NCI-H1048 (cell line): ENCODE results near the gene POLN.

ENCODE experiments used
- DNase-seq: peaks from one replicate; lab custom pipeline; 2025; lab: John Stamatoyannopoulos, UW

Gene POLN

GRCh38 chr4:2058264-2059045 is 183.5 kb downstream of the POLN start:
- no peak for DNase-seq

DNA sequence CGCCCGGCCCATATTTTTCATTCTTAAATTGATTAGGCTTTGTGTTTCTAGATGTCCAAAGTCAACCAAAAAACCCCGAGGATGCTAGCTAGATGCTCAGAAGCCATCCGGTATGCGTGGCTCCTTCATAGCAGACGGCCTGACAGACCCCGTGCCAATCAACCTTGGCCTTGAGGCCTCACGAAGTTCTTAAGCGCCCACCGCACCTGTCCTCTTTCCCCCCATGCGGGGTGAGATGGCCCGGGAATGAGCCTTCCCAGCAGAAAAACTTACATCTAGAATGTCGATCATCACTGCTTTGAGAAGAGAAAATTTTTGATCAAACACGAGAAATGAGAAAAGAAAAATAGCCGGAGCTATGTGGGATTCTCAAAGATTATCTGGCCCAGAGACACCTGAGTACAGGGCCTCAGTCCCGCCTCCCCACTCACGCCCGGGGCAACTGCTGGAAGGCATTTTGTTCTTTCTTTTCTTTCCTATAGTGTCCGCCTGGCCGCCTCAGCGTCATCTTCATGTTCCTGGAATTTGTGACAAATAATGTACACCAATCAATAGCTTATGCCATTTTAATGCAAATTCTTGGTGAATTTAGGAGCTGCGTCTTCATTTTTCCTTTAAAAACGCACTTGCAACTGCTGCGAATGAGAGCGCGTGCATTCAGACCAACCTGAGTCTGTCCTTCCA is 184.4 kb downstream of the POLN start:
- no peak for DNase-seq

DNA sequence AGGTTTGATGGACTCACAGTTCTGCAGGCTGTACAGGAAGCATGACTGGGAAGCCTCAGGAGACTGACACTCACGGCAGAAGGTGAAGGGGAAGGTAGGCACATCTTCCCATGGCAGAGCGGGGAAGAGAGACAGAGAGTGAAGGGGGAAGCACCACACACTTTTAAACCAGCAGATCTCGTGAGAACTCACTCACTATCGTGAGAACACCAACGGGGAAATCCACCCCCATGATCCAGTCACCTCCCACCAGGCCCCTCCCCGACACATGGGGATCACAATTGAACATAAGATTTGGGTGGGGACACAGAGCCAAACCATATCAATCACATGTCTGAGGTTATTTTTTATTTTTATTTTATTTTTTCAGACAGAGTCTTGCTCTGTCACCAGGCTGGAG is 187.7 kb downstream of the POLN start:
- DNase-seq: no peak

GRCh38 chr4:2051086-2051485 is 190.8 kb downstream of the POLN start:
- DNase-seq: no peak

DNA sequence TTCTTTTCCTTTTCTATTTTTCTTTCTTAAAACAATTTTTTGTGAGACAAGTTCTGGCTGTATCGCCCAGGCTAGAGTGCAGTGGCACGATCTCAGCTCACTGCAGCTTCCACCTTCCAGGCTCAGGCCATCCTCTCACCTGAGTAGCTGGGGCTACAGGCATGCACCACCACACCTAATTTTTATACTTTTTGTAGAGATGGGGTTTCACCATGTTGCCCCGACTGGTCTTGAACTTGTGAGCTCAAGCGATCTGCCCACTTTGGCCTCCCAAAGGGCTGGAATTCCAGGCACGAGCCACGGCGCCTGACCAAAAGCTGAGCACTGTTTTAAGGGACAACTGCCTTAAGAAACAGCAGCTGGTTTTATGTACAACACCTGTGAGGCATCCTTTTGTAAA is 192.1 kb downstream of the POLN start:
- DNase-seq: no peak

DNA sequence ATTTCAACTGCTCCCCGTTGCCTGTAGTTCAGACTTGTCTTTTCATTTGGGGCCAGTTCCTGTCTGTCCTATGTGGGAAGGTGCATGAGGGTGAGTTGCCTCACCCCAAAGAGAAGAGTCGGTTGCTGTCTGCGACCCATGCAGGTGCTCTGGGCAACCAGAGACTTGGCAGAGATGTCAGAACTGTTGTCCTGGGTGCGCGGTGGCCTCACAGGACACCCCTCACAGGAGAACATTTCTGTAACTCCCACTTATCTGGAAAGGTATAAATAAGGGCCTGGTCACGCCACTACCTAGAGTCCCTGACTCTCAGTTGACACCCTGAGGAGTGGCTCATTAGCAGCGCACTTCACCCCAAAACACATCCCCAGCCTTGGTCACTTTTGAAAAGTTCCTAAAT is 192.5 kb downstream of the POLN start:
- DNase-seq: no peak

DNA sequence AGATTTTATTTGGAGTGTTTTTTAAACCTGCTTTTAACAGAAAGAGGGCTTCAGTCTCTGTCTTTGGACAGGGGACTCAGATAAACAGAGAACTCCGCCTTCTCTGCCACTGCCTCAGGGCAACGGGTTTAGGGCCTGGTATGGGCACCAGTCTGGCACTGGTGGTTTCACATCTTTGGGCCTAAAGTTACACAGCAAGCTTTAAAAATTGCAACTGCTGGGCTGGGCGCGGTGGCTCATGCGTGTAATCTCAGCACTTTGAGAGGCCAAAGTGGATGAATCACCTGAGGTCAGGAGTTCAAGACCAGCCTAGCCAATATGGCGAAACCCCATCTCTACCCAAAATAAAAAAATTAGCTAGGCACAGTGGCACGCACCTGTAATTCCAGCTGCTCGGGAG is 193.1 kb downstream of the POLN start:
- DNase-seq: no peak

DNA sequence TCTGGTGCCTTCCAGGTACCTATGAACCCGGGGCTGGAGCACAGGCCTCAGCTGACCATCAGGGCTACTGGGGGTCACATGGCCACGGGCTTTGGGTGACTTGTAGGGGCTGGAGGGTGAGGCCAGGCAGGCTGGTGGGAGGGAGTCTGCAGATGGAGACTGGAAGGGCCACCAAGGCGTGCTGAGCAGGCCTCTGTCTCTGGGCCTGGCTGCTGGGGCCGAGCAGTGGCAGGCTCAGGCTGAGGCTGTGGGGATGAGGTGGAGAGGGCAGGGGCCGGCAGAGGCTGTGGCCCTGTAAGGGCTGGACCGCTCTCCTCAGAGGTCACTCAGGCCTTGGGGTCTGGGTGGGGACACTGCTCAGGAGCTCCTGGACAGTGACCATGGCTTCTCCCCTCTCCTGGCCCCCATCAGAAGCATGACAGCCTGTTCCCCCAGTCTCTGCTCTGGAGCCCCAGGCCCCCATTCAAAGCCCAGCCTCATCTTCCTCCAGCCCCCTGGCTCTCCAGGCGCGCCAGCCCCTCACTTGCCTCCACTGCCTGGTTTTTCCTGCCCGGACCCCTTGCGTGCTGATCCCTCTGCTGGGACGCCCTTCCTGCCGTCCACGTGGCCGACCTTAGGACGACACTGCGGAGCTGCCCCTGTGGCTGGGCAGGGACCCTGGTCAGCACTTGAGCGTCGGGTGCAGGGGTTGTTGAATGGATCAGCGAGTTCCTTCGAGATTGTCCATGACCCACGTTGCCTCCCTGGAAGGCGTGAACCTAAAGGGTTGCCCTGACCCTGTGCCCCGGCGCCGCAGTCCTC is 193.9 kb downstream of the POLN start:
- DNase-seq: no peak

- no peak for DNase-seq
These were observed 194.8 kb downstream of the POLN start for GRCh38 chr4:2047031-2047660.

- DNase-seq: no peak
These were observed 195.6 kb downstream of the POLN start for GRCh38 chr4:2046031-2046961.

DNA sequence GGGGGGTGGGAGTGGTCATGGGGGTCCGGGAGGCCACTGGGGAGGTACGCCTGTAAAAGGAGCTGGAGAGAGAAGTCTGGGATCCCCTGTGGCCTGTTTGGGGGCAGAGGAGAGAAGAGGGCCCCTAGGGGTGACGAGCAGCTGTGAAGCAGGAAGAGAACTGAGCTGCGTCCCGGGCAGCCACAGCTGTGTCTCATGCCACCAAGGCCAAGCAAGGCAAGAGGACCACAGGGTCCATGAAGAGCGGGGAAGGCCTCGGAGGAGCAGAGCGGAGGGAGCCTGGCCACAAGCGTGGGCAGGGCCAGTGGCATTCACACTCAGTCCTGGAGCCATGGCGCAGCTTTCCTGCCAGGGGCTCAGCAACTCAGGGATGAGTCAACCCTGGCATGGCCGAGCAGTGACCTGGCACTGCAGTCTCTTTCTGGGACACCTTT is 196.4 kb downstream of the POLN start:
- no peak for DNase-seq

DNA sequence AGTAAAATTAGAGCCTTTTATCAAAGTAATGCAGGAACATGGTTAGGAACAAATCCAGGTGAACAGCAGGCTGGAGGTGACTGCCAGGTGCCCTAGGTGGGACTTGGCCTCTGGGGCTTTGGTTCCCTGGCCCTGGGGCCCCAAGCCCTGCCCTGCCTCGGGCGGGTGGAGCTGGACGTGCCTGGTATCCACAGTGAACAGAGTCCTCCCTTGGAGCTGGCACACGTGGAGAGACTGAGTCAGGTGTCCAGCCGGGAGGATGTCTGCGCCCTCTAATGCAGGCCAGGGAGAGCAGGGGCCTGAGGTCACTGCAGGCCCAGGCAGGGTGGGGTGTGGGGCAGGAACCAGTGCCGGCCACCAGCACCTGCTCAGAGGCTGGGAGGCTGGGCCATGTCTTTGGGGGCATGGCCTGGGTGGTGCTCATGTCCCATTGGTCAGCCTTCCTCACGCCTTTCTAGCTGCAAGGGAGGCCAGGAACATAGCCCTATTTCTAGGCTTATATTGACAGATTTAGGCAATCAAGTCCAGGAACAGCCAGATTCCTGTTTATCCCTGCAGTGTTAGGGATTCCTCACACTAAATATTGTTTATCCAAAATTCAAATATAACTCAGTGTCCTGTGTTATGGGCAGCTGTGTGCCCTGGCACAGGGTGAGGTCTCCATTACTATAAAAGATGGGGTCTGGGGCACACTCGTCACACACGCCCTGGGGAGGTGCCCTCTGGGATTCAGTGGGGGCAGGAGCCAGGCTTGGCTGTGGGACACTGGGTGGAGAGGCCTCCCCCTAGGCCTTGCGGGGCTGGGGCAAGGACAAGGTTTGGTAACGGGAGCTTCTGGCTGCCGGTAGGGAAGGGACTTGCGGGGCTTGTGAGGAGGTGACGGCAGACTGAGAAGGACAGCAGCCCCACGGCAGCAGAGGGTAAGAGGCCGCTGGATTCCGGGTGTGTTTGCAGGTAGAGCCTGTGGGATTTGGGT is 197.1 kb downstream of the POLN start:
- DNase-seq: no peak

- no peak for DNase-seq
These were observed 197.8 kb downstream of the POLN start for GRCh38 chr4:2044119-2044485.

- DNase-seq: no peak
These were observed 198.4 kb downstream of the POLN start for GRCh38 chr4:2043396-2044118.

DNA sequence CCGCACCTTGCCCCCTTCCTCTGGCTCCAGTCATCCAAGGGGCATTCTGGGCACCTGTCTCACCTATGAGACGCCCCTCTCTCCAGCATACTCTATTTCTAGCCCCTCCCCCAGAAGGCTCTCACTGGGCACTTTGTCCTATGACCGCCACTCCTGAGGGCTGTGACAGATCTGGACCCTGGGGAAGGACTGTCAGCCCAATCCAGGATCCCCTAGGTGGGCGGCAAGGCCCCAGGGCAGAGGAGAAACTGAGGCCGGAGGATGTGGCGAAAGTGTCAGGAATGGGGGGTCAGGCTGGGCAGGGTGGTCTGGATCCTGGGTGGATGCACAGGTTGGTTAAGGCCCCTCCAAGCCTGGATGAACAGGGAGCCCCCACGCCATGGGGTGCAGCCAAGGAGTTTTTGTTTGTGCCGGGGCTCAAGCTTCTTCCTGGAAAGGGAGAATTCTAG is 198.9 kb downstream of the POLN start:
- no peak for DNase-seq

GRCh38 chr4:2042204-2042946 is 199.5 kb downstream of the POLN start:
- DNase-seq: no peak

- peak; percentile 73 for DNase-seq
These were observed 200.4 kb downstream of the POLN start for GRCh38 chr4:2041239-2042130.
